Fibroblast of skin of right biceps (primary cell): Measurements from ENCODE around the gene NHSL1.
A peak's percentile ranks its signal among the peaks of the same experiment; 100 is the strongest.

Source experiments
- DNase-seq: peaks from one replicate; pipeline ENCODE4 v3.0.0-alpha.2; 2013

The NHSL1 gene

DNA sequence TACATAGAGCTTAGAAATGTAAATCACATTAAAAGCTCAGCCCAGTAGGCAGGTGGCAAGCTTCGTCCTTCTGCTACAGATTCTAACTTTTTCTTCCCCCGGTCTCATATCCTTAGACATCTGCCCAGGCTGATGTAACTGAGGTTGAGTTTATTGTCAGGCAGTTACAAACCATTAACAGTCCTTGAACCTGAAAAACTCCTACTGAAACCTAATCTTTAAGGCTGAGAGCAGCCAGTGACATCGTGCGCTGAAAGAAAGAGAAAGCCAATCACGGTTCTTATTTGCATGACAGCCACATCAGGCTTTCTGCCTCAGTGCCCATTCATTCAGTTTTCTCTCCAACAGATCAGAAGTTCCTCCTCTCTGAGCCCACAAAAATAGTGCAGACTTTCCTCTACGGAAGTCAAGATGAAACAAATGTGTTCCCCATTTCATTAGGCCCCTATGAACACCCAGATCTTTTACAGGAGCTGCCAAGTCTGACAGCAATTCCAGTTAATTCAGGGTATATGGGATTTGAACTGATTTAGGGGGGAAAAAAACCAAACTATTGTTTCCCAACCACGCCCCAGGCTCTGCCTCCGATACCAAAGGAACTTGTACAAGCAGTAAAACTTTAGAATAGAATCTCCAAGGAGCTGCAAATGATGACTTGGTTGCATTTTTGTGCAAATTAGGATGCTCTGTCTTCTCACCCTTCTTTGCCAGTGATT is at the start of gene NHSL1:
NHSL1 (minus strand) TSS at position 192 of the 716 bp plus-strand sequence. CDS start 204 bp downstream, outside the sequence.
- peak; percentile 44 for DNase-seq

- peak; percentile 58 for DNase-seq
Measured at GRCh38 chr6:138546733-138547185, 47.5 kb upstream of the NHSL1 start.

- DNase-seq, result peak; percentile 67
Measured at GRCh38 chr6:138545621-138545980, 46.3 kb upstream of the NHSL1 start.

- peak; percentile 79 for DNase-seq
Measured at GRCh38 chr6:138544501-138544900, 45.2 kb upstream of the NHSL1 start.

GRCh38 chr6:138543657-138544056 is 44.4 kb upstream of the NHSL1 start:
- DNase-seq, result no peak

GRCh38 chr6:138541823-138542481 is 42.7 kb upstream of the NHSL1 start:
- DNase-seq, result peak; percentile 26

GRCh38 chr6:138540468-138540867 is 41.2 kb upstream of the NHSL1 start:
- DNase-seq, result peak; percentile 95

- DNase-seq, result no peak
Measured at GRCh38 chr6:138539876-138540275, 40.6 kb upstream of the NHSL1 start.

DNA sequence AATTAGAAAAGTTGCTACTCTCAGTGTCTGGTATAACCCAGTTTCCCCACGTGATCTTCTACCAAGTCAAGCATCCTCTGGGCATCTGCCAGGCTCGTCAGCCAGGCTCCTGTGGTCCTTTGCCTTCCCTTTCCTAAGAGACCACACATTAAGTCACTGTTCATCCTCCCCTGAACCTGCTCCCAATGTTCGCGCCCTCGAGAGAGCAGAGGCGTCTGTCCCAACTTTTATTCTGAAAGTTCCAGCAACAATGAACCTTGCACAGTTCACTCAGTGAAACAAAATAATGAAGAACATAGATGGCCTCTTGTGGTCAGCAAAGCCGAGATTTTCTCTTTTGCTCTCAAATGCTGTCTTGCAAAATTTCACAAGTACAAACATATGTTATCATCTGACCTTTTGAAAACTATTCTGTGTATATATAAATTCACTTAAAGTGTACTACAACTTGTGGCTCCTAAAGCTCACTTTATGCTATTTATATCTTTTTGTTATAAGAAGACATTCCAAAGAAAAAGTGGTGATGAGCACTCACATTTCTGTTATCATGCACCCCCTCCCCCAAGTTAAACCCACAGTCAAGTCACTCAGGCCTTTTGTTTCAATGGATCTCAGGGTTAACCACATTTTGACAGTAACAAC is 39.2 kb upstream of the NHSL1 start:
- peak; percentile 65 for DNase-seq

DNA sequence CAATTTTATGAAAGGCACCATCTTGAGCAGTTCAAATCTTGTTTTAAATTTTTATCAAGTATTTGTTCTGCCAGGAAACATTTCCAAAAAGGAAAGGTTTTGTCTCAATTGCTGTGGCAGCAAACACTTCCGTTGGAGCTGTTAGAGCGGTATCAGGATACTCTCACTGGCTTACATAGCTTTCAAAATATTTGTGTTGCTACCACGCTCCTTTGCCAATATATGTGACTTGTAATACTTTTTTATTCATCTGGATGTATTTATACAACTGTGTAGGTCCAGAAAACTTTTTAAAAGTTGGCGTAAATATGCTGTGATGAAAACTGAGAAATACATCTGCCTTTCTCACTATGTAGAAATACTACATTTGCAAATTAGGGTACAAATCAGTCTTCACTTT is 37.8 kb upstream of the NHSL1 start:
- peak; percentile 73 for DNase-seq

GRCh38 chr6:138535728-138536455 is 36.6 kb upstream of the NHSL1 start:
- DNase-seq, result no peak

- DNase-seq, result no peak
Measured at GRCh38 chr6:138533667-138534066, 34.4 kb upstream of the NHSL1 start.

GRCh38 chr6:138531387-138531786 is 32.1 kb upstream of the NHSL1 start:
- DNase-seq, result no peak

GRCh38 chr6:138529478-138529877 is 30.2 kb upstream of the NHSL1 start:
- DNase-seq, result no peak

DNA sequence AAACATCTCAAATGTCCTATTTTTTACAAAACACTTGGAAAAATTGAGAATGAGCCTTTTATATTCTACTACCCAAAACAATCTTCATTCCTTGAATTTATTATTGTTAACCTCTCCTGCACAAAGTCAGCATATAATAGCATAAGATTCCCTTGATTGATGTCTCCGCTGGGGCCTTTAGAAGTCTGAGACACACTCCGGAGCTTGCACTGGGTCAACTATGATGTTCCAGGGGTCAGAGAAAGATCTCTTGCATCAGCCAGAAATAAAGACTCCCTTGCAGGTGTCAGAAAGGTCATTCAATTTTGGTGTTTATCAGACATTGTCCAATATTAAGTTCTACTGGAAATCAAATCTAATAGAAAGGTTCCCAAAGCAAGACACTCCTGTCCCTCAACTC is 29.7 kb upstream of the NHSL1 start:
- DNase-seq, result no peak

DNA sequence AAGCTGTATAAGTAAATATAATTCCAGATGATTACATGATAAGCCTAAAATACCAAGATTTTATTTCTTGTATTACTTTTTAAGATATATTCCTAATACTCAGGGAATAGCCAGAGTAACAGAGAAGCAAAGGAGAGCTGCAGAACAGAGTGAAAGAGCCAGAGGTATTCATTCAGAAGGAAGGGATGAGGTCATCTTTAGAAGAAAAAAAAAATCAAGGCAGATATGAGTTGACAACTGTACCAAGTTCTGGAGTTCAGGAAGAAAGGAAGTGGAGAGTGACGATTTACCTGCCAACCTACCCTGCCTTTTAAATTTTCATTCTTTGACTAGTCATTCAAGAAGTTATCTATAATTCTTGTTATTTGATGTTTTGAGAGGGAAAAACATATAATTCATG is 28.8 kb upstream of the NHSL1 start:
- DNase-seq, result no peak

GRCh38 chr6:138527411-138528088 is 28.3 kb upstream of the NHSL1 start:
- DNase-seq, result no peak

- no peak for DNase-seq
Measured at GRCh38 chr6:138526822-138527235, 27.5 kb upstream of the NHSL1 start.

GRCh38 chr6:138525355-138525754 is 26.1 kb upstream of the NHSL1 start:
- DNase-seq, result no peak

GRCh38 chr6:138524526-138524925 is 25.2 kb upstream of the NHSL1 start:
- DNase-seq, result no peak

DNA sequence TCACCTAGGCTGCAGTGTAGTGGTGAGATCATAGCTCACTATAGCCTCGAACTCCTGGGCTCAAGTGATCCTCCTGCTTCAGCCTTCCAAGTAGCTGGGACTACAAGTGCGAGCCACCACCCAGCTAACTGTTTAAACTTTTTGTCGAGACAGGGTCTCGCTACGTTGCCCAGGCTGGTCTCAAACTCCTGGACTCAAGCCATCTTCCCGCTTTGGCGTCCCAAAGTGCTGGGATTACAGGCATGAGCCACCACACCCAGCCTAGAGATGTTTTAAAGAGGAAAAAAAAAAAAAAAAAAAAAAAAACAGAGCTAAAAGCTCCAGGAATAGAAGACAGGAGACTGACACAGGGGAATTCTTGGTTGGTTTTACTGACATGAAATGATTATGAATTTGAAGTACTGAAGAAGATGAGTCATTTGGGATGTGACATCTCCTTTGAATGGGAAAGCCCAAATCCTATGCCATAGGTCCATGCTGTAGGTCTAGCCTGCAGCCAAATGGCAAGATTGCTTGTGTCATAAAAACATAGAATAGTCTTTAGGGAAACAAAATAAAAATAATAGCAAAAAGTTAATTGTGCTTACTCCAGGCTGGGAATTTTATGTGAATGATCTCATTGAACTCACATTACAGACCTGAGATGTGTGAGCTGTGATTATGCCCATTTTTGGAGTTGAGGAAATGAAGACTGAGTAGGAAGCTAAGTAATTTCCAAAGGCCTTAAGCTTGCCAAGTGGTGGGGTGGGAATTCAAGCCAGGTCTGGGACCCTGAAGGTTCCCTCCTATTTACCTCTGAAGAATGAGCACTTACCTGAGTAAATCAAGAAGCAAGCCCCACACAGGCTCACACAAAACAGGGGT is 24.3 kb upstream of the NHSL1 start:
- DNase-seq, result peak; percentile 57

- no peak for DNase-seq
Measured at GRCh38 chr6:138522611-138523010, 23.3 kb upstream of the NHSL1 start.
